ACHN (cell line): ENCODE measurements around the gene GPC3.

Experiments used
- DNase-seq: peaks from one replicate; pipeline ENCODE4 v3.0.0-alpha.2; 2015
- in situ Hi-C: cut with HindIII; loops from 2 replicates; pipeline ENCODE4 v1.10.0; 2017; ENCODE audit warnings: low sequenced_read_pairs, low pct_ligation_motif_present, low pct_unique_long_range_greater_than_20kb

GPC3 gene

GRCh38 chrX:133869270-133869669, 116.1 kb downstream of the GPC3 start:
- in situ Hi-C loops, result no loop called here

GRCh38 chrX:133868682-133869081, 116.7 kb downstream of the GPC3 start:
- DNase-seq, result no peak
- in situ Hi-C loops, result no loop called here

More at GRCh38 chrX:133869270-133869669, 116.1 kb downstream of the GPC3 start:
- no peak for DNase-seq

- in situ Hi-C loops, result no loop called here
- no peak for DNase-seq
These were observed 117.1 kb downstream of the GPC3 start for GRCh38 chrX:133868250-133868649.

- DNase-seq, result no peak
- in situ Hi-C loops, result no loop called here
These were observed 119.5 kb downstream of the GPC3 start for GRCh38 chrX:133865761-133866471.

GRCh38 chrX:133864236-133864635, 121.2 kb downstream of the GPC3 start:
- in situ Hi-C loops, result no loop called here
- DNase-seq, result no peak

- DNase-seq, result no peak
- in situ Hi-C loops, result no loop called here
These were observed 125.5 kb downstream of the GPC3 start for GRCh38 chrX:133859860-133860259.

- in situ Hi-C loops, result no loop called here
- no peak for DNase-seq
These were observed 126.1 kb downstream of the GPC3 start for GRCh38 chrX:133859336-133859735.

- in situ Hi-C loops, result no loop called here
These were observed 127.6 kb downstream of the GPC3 start for GRCh38 chrX:133857640-133858269.

GRCh38 chrX:133856819-133857218, 128.6 kb downstream of the GPC3 start:
- no peak for DNase-seq
- in situ Hi-C loops, result no loop called here

More at GRCh38 chrX:133857640-133858269, 127.6 kb downstream of the GPC3 start:
- no peak for DNase-seq

- in situ Hi-C loops, result no loop called here
These were observed 131.1 kb downstream of the GPC3 start for GRCh38 chrX:133854290-133854689.

GRCh38 chrX:133852837-133853356, 132.5 kb downstream of the GPC3 start:
- DNase-seq, result no peak
- in situ Hi-C loops, result no loop called here

More at GRCh38 chrX:133854290-133854689, 131.1 kb downstream of the GPC3 start:
- DNase-seq, result no peak

GRCh38 chrX:133852401-133852800, 133.0 kb downstream of the GPC3 start:
- in situ Hi-C loops, result no loop called here
- no peak for DNase-seq

GRCh38 chrX:133850399-133850798, 135.0 kb downstream of the GPC3 start:
- in situ Hi-C loops, result no loop called here
- no peak for DNase-seq

- in situ Hi-C loops, result no loop called here
- no peak for DNase-seq
These were observed 135.7 kb downstream of the GPC3 start for GRCh38 chrX:133849676-133850075.

- no peak for DNase-seq
- in situ Hi-C loops, result no loop called here
These were observed 137.9 kb downstream of the GPC3 start for GRCh38 chrX:133847340-133847994.

- no peak for DNase-seq
- in situ Hi-C loops, result no loop called here
These were observed 139.1 kb downstream of the GPC3 start for GRCh38 chrX:133846311-133846710.

- DNase-seq, result no peak
- in situ Hi-C loops, result no loop called here
These were observed 145.0 kb downstream of the GPC3 start for GRCh38 chrX:133840415-133840814.

- in situ Hi-C loops, result no loop called here
- DNase-seq, result peak; percentile 21
These were observed 146.4 kb downstream of the GPC3 start for GRCh38 chrX:133838761-133839676.
